ENCODE data around the gene DNAJB14.

DNAJB14 gene

DNA sequence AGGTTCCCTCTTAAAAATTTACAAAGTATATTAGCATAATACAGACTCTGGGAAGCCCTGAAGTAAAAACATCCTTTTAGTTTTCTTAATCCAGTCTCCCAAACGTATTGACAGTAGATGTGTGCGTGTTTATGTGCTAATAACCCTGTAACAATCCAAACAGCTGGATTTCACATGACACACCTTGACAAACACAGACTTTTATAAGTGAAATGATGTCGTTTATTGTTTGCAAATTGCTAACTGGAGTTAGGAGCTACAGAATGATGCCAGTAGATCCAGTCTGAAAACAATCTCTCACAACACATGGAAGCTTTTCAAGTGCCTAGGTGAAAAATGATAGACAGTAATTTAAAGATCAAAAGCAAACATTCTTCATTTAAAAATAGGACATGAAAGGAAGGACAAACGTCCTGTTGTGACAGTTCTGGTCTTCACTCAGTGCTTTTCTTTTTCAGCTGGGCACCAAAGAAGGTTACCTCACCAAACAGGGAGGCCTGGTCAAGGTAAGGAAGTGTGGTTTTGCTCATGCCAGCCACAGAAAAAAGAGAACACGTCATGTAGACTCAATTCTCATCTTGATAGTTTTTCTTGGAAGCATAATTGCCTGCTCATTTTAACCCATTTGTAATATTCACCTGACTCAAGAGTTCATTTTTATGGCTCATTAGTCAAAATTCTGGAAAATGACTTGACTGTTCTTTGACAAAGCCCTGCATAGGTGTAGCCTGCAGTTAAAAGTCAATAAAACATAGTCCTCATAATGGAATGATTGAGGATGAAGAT lies 85.1 kb downstream of the DNAJB14 start:
- no peak for DNase-seq

GRCh38 chr4:99860521-99860920 lies 85.9 kb downstream of the DNAJB14 start:
- no peak for DNase-seq

- DNase-seq = no peak
Observed at GRCh38 chr4:99859618-99860017, 86.8 kb downstream of the DNAJB14 start.

GRCh38 chr4:99857307-99857706 lies 89.1 kb downstream of the DNAJB14 start:
- no peak for DNase-seq

DNA sequence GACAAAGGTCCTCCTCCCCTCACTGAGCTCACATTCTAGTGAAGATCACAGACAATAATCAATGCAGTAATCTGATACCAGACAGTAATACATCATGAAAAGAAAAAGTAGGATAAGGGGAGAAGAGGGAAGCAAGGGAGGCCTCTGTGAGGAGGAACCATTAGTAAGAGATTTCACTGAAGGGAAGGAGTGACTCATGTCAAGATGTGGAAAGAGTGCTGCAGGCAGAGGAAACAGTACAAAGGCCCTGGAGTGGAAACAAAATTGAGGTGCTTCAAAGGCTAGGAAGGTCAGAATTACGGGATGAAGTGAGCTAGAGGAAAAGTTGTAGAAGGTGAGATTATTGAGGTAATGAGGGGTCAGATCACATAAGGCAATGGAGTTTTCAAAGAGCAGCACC lies 90.3 kb downstream of the DNAJB14 start:
- peak in 1 of 2 donors; percentile 28 for DNase-seq

DNA sequence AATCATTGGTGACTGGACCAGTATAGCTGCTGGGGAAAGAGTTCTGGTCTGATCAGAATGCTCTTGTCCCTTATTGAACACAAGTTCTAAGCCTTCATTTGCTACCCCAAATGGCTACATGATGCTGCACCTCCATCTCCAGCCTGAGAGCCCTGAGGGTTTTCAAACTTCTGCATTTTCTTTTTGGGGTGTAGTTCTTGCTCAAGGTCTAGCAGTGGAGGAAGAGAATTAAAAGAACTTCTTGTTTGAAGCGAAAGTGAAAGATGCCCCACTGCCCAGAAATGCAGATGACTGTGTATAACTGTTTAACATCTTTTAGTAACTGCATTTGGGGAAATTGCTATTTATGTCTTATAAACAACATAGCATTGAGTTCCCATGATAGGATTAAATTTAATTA lies 90.7 kb downstream of the DNAJB14 start:
- peak; percentile 53 to 55 for DNase-seq

- no peak for DNase-seq
Observed at GRCh38 chr4:99853999-99854398, 92.4 kb downstream of the DNAJB14 start.

GRCh38 chr4:99853190-99853589 lies 93.2 kb downstream of the DNAJB14 start:
- no peak for DNase-seq

DNA sequence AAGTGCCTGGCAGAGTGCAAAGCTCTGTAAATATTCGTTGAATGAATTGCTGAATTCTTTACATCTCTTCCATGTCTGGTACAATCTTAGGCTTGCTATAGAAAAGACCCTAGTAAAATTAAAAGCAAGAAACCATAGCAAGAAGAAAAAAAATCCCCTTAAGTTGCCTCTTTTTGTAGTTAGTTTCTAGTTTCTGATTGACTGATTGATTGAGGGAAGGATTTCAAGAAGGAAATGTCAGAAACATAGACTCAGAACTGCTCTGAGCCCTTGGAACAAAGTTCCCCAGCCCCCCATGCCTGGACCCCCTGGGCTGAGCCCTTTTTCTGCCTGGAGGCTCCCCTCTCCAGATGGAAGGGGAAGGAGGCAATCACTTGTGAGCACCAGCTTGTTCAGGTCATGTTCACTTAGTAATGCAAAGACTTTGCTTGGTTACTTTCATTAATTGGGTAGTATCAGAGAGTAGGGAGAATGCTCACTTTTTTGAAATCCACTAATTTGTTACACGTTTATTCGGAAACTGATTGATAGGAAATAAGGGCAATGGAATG lies 94.1 kb downstream of the DNAJB14 start:
- no peak for DNase-seq

DNA sequence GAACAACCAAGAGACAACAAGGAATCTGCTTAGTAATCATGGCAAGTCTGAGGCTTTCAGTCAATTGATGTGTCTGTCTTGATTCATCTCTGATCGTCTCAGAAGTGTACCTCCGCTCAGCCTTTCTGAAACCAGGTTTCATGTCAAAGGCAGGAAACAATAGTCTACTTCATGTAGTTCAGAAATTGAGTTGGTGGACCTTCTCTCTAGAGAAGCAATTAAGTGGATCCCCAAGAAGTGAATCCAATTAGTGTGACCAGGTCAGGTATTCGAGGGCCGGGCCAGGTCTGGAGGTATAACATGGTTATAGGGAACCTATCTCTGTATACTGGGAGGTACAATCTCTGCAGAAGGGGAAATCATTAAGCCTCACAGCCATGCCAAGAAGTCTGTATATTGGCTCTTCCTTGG lies 97.8 kb downstream of the DNAJB14 start:
- DNase-seq = peak in 1 of 2 donors; percentile 35

DNA sequence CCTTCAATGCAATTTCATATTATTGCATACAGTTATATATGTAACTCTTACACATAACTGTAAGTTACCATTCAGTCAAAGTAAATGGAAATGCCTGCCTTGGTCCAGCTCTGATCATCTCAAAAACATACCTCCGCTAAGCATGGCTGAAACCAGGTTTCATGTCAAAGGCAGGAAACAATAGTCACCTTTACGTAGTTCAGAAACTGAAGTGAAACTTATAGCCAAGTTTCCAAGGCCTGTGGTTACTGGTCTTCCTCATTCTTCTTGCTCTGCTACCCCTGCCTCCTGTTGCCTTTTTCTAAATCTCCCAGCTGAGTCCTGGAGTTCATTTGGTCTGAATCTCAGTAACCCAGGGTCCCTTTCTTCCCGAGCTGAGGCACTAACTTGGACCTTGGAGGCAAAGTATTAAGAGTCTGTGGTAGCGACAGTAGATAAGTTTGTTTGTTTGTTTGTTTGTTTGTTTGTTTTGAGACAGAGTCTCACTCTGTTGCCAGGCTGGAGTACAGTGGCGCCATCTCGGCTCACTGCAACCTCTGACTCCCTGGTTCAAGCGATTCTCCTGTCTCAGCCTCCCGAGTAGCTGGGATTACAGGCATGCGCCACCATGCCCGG lies 98.9 kb downstream of the DNAJB14 start:
- DNase-seq = peak; percentile 35 to 66

DNA sequence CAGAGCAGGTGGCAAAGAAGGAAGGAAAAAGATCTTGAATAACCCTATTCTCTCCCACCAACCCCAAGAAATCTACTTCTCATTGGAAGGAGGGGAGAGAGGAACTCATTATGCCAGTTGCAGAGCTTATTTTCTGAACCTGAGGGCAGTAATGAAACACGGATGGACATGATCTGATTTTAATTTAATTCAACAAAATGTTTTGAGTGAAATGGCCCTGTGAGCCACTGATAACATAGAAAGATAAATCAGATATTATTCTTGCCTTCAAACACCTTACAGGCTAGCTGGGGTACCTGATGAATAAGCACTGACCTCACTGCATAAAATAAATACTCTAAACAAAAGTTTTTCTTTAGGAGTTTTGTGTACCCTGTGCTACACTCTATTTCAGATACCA lies 99.5 kb downstream of the DNAJB14 start:
- DNase-seq = no peak
